ENCODE results near the gene CCDC97.

Gene CCDC97

GRCh38 chr19:41352609-41353465 lies 42.9 kb downstream of the CCDC97 start:
- TF ChIP-seq CTCF (IDR thresholded peaks at IDR 0.05; ENCODE audit: insufficient read depth, missing control alignments): peak; percentile 29
- FAIRE-seq (no peak), DNase-seq (ENCODE audit: insufficient read length, low spot score) (no peak)

- DNase-seq (ENCODE audit: insufficient read length, low spot score) (peak; percentile 97), FAIRE-seq (no peak)
- peak; percentile 68 for TF ChIP-seq CTCF (IDR thresholded peaks at IDR 0.05; ENCODE audit: insufficient read depth, missing control alignments)
These were observed 43.7 kb downstream of the CCDC97 start, which contains the start of gene TGFB1 for GRCh38 chr19:41353466-41354342. Gene TGFB1, minus strand, starts transcription at chr19:41353922. Its CDS starts 878 bp downstream, at chr19:41353044.

- no peak for TF ChIP-seq CTCF (IDR thresholded peaks at IDR 0.05; ENCODE audit: insufficient read depth, missing control alignments)
- no peak for DNase-seq (ENCODE audit: insufficient read length, low spot score)
- no peak for FAIRE-seq
These were observed 44.5 kb downstream of the CCDC97 start for GRCh38 chr19:41354343-41354953.

- no peak for FAIRE-seq
- no peak for DNase-seq (ENCODE audit: insufficient read length, low spot score)
- no peak for TF ChIP-seq CTCF (IDR thresholded peaks at IDR 0.05; ENCODE audit: insufficient read depth, missing control alignments)
These were observed 45.1 kb downstream of the CCDC97 start for GRCh38 chr19:41355035-41355434.

- FAIRE-seq: no peak
- no peak for DNase-seq (ENCODE audit: insufficient read length, low spot score)
- no peak for TF ChIP-seq CTCF (IDR thresholded peaks at IDR 0.05; ENCODE audit: insufficient read depth, missing control alignments)
These were observed 45.8 kb downstream of the CCDC97 start for GRCh38 chr19:41355802-41356201.

GRCh38 chr19:41356984-41357739 lies 47.2 kb downstream of the CCDC97 start:
- no peak for FAIRE-seq
- no peak for TF ChIP-seq CTCF (IDR thresholded peaks at IDR 0.05; ENCODE audit: insufficient read depth, missing control alignments)

More at GRCh38 chr19:41356984-41357739, 47.2 kb downstream of the CCDC97 start:
- DNase-seq (ENCODE audit: insufficient read length, low spot score): no peak

All from D721Med (cell line).